ENCODE data around the gene TBC1D24. TPM values are rescaled to one million over a fixed set of nuclear protein-coding genes. Genes with fewer than 3 reads are reported as not detected.
A peak's percentile ranks its signal among the peaks of the same experiment; 100 is the strongest.

The TBC1D24 gene
- polyA plus RNA-seq, 1 experiment, result 9.2 TPM

DNA sequence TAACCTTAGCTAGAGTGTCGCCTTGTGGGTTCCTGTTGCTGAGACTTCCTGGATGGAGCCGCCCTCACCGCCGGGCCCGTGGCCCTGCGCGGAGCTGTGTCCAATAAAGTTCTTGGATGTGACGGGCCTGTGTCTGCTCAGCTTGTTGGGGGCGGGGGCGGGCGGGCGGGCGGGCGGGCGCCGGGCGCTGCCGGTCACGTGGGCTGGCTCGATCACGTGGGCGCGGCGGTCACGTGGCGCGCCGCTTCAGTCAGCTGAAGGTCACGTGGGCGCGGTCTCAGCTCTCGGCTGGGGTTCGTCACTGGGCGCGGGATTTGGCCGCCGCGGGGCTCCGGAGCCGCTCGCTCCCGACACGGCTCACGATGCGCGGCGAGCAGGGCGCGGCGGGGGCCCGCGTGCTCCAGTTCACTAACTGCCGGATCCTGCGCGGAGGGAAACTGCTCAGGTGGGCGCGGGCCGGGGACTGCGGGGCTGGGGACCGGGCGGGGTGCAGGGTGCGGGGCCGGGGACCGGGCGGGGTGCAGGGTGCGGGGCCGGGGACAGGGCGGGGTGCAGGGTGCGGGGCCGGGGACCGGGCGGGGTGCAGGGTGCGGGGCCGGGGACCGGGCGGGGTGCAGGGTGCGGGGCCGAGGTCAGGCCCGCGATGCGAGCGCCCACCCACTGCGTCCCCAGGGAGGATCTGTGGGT lies 45.3 kb downstream of the TBC1D24 start, which contains the start of gene AMDHD2:
Gene AMDHD2, plus strand, starts transcription at position 275 of the 687 bp plus-strand sequence. Its CDS starts 88 bp downstream, at position 363.
- POLR2A ChIA-PET, result interaction anchor here (0.8 kb wide), 1 partner anchor 503 kb away, joined by 3 read pairs; no protein-coding TSS in a partner anchor
- DNase-seq (ENCODE audit: low read depth), result peak; percentile 42
- peak within 1 kb of the TSS; percentile 63 for H3K4me3 ChIP-seq (ENCODE audit: low read depth, low read length)
- no peaks in the 10 kb centered on the region for H3K27me3 ChIP-seq (ENCODE audit: control insufficient read depth, insufficient read depth, low read length)
- CTCF ChIA-PET, result interaction anchor here (0.6 to 0.8 kb wide), 3 partner anchors 9 to 32 kb away, joined by 3 read pairs; partner anchors contain the start of gene CEMP1
- H3K36me3 ChIP-seq (ENCODE audit: control insufficient read depth, insufficient read depth, low read length), result peaks cover 18% of the 10 kb centered on the region
- TF ChIP-seq, protein P1, sequence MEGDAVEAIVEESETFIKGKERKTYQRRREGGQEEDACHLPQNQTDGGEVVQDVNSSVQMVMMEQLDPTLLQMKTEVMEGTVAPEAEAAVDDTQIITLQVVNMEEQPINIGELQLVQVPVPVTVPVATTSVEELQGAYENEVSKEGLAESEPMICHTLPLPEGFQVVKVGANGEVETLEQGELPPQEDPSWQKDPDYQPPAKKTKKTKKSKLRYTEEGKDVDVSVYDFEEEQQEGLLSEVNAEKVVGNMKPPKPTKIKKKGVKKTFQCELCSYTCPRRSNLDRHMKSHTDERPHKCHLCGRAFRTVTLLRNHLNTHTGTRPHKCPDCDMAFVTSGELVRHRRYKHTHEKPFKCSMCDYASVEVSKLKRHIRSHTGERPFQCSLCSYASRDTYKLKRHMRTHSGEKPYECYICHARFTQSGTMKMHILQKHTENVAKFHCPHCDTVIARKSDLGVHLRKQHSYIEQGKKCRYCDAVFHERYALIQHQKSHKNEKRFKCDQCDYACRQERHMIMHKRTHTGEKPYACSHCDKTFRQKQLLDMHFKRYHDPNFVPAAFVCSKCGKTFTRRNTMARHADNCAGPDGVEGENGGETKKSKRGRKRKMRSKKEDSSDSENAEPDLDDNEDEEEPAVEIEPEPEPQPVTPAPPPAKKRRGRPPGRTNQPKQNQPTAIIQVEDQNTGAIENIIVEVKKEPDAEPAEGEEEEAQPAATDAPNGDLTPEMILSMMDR (IDR thresholded peaks at IDR 0.05; ENCODE audit: insufficient read depth, low read depth, low read length), result no peak

DNA sequence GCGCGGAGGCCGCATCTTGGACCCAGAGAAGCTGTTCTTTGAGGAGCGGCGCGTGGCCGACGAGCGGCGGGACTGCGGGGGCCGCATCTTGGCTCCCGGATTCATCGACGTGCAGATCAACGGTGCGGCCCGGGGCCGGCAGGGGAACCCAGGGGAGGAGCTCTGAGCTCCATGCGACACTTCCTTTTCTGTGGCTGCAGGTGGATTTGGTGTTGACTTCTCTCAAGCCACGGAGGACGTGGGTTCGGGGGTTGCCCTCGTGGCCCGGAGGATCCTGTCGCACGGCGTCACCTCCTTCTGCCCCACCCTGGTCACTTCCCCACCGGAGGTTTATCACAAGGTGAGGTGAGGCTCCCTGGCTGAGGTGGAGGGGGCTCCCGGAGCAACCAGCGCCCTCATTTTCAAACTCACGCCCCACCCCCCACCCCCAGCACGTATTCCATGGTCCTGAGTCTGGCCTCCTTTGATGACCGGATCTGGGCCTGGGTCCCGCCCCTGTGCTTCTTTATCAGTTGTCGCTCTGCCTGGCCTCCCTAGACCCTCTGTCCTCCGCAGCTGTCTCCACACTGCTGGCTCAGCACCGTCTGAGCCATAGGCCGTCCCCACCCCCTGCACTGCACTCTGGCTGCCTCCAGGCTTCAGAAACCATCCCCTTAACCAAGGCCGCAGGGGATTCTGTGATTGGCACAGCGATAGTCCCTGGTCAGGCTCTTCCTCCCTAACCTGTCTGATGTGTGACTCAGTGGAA lies 46.0 kb downstream of the TBC1D24 start:
- DNase-seq (ENCODE audit: low read depth), result no peak
- CTCF ChIA-PET, result interaction anchor here (0.5 kb wide), 1 partner anchor 130 kb away, joined by 3 read pairs; no protein-coding TSS in a partner anchor
- Histone ChIP-seq H3K36me3 (ENCODE audit: control insufficient read depth, insufficient read depth, low read length) (peaks cover 18% of the 10 kb centered on the region), H3K27me3 (ENCODE audit: control insufficient read depth, insufficient read depth, low read length) (no peaks in the 10 kb centered on the region), H3K4me3 (ENCODE audit: low read depth, low read length) (peak overlapping the region; percentile 63)
- POLR2A ChIA-PET, result interaction anchor here (0.8 kb wide), 1 partner anchor 502 kb away, joined by 3 read pairs; no protein-coding TSS in a partner anchor
- TF ChIP-seq, protein P1 (IDR thresholded peaks at IDR 0.05; ENCODE audit: insufficient read depth, low read depth, low read length), result no peak

DNA sequence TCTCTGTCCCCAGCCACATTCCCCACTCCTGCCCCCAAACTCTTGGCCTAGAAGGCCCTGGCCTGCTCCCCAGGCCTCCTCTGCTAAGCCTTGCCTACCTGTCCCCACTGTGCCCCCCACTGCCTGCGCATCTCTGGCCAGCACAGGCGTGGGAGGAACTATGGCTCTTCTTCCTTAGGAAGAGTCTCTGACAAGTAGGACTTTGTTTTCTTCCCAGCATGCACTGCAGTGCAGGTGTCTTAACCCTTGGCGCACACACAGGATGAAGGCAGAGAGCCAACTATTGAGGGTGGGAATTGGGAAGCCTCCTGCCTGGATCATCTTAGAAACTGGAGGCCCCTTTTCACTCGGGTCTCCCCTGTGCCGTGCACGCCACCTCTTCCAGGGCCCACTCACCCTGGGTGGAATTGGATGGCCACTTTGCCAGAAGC lies 48.9 kb downstream of the TBC1D24 start:
- Histone ChIP-seq H3K4me3 (ENCODE audit: low read depth, low read length) (no peak overlapping the region), H3K36me3 (ENCODE audit: control insufficient read depth, insufficient read depth, low read length) (peaks cover 34% of the 10 kb centered on the region), H3K27me3 (ENCODE audit: control insufficient read depth, insufficient read depth, low read length) (no peaks in the 10 kb centered on the region)
- ChIA-PET CTCF (no interaction called here), POLR2A (no interaction called here)
- TF ChIP-seq, protein P1 (IDR thresholded peaks at IDR 0.05; ENCODE audit: insufficient read depth, low read depth, low read length), result no peak
- no peak for DNase-seq (ENCODE audit: low read depth)

DNA sequence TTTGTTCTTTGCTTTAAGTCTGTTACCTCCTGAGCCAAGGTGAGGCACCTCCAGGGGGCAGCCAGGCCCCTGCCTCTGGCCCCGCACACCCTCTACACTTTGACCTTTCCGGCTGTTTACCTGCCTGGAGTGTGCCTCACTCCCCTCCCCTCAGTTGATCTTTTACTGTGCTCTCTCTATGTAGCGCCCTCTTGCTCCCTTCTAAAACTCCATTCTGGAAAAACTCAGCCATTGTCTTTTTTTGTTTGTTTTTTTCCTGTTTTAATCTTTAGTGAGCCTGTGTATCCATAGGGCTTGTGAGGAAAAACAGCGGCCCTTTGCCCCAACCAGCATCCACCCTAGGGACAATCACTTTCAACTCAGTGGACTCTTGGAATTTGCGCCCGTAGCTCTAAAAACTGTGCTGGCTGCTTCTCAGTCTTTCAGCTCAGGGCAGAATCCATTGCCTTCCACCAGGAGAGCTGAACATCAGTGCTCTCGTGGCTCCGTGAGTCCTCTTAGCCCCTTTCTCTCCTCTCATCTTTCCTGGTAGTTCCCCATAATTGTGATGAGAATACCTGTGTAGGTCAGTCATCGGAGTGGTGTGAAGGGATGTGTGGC lies 49.5 kb downstream of the TBC1D24 start:
- Histone ChIP-seq H3K36me3 (ENCODE audit: control insufficient read depth, insufficient read depth, low read length) (peaks cover 34% of the 10 kb centered on the region), H3K4me3 (ENCODE audit: low read depth, low read length) (no peak overlapping the region), H3K27me3 (ENCODE audit: control insufficient read depth, insufficient read depth, low read length) (no peaks in the 10 kb centered on the region)
- TF ChIP-seq, protein P1 (IDR thresholded peaks at IDR 0.05; ENCODE audit: insufficient read depth, low read depth, low read length), result no peak
- CTCF ChIA-PET, result no interaction called here
- POLR2A ChIA-PET, result no interaction called here
- no peak for DNase-seq (ENCODE audit: low read depth)

DNA sequence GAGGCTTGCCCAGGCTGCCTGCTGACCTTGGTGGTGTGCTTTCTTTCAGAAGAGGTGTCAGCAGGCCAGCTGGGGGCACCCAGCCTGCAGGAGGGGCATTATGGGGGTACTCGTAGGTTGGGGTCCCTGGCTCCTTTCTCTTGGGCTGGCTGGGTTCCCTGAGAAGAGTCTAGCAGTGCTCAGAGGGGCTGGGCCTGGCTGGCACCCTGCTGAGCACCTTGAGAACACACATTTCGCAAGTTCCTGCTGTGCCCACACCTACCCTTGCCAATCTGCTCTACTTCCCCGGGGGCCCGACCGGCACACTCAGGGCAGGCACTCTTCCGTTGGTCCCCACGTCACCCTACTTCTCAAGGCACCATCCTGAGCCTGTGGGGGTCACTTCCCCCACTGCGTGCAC lies 51.2 kb downstream of the TBC1D24 start:
- H3K27me3 ChIP-seq (ENCODE audit: control insufficient read depth, insufficient read depth, low read length), result no peaks in the 10 kb centered on the region
- DNase-seq (ENCODE audit: low read depth), result no peak

More for the DNA sequence above, 51.2 kb downstream of the TBC1D24 start:
- CTCF ChIA-PET, result no interaction called here
- POLR2A ChIA-PET, result no interaction called here
- TF ChIP-seq, protein P1 (IDR thresholded peaks at IDR 0.05; ENCODE audit: insufficient read depth, low read depth, low read length), result no peak
- Histone ChIP-seq H3K4me3 (ENCODE audit: low read depth, low read length) (no peak overlapping the region), H3K36me3 (ENCODE audit: control insufficient read depth, insufficient read depth, low read length) (peaks cover 41% of the 10 kb centered on the region)

Data from BJ (cell line).